ENCODE data around the gene P2RY2. TPM values are rescaled to one million over a fixed set of nuclear protein-coding genes. Genes with fewer than 3 reads are reported as not detected.

P2RY2 gene
- polyA plus RNA-seq, 1 donor from 2014 or later = not detected

DNA sequence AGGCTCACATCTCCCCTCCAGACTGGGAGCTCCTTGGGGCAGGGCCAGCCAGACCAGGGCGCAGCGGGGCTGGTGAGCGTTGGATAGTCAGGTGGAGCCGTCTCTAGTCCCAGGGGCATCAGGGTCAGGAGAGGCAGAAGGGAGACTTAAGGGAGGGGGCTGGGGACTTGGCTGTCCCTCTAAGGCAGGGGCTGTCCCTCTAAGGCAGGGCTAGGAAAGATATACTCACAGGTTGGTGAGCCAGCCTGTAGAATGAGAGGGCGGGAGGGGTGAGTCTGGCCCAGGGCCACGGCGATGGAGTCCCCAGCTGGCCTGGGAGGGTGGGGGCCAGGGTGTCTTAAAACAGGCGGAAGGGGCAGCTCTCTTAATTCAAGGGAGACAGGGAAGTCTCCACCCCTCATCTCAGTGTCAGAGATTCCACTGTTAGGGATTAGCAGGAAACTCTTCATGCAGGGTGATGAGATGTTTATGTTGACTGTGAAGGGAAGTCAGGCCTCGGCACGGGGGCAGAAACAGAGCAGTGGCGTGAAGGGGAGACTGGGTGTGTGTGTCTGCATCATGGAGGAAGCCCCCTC lies 11.3 kb downstream of the P2RY2 start:
- no peaks in the 10 kb centered on the region for H3K9me2 ChIP-seq (ENCODE audit: insufficient read depth, low read length)

More for the DNA sequence above, 11.3 kb downstream of the P2RY2 start:
- H3K4me3 ChIP-seq (ENCODE audit: low read length) = no peak overlapping the region
- no peaks in the 10 kb centered on the region for H3K27me3 ChIP-seq (ENCODE audit: insufficient read depth, low read depth, low read length)
- H3F3A ChIP-seq (ENCODE audit: insufficient read depth, low read length, poor library complexity, severe bottlenecking) = no peaks in the 10 kb centered on the region
- H4K20me1 ChIP-seq (ENCODE audit: insufficient read depth) = no peaks in the 10 kb centered on the region
- no peak overlapping the region for H2AFZ ChIP-seq (ENCODE audit: low read depth, low read length)
- H3K79me2 ChIP-seq (replicated peaks; ENCODE audit: insufficient read depth, low read length) = no peaks in the 10 kb centered on the region
- no peak overlapping the region for H3K27ac ChIP-seq (ENCODE audit: low read length)
- H3K9me3 ChIP-seq (ENCODE audit: low read length) = no peaks in the 10 kb centered on the region
- H3K9ac ChIP-seq (ENCODE audit: low read length) = no peak overlapping the region
- H3K36me3 ChIP-seq (ENCODE audit: insufficient read depth, low read length) = no peaks in the 10 kb centered on the region
- no peak overlapping the region for H3K4me2 ChIP-seq (ENCODE audit: low read length)
- TF ChIP-seq SMC3 (conservative IDR thresholded peaks at IDR 0.05; ENCODE audit: poor library complexity) (no peak), REST (IDR thresholded peaks at IDR 0.05; ENCODE audit: borderline replicate concordance) (no peak), TAF1 (IDR thresholded peaks at IDR 0.05; ENCODE audit: low read depth) (no peak), MXI1 (conservative IDR thresholded peaks at IDR 0.05; ENCODE audit: poor library complexity, severe bottlenecking) (no peak), POLR2AphosphoS5 (IDR thresholded peaks at IDR 0.05) (no peak), CTCF (IDR thresholded peaks at IDR 0.05; ENCODE audit: poor library complexity, severe bottlenecking) (no peak), RAD21 (conservative IDR thresholded peaks at IDR 0.05) (no peak), EP300 (conservative IDR thresholded peaks at IDR 0.05; ENCODE audit: poor library complexity, severe bottlenecking) (no peak), EZH2 (IDR thresholded peaks at IDR 0.05; ENCODE audit: borderline replicate concordance, insufficient read depth, low read length, poor library complexity, severe bottlenecking) (no peak)
